A673 (cell line): ENCODE measurements around the gene CCNI. TPM values are rescaled to one million over a fixed set of nuclear protein-coding genes. Genes with fewer than 3 reads are reported as not detected.

Source experiments
- BruUV-seq: library from RNA; stranded (reverse); fragments of 400-500 nt; replicated peaks from 2 replicates; lab custom pipeline; 2021; lab: Mats Ljungman, UMichigan
- CTCF ChIA-PET: fragments of 300-600 bp; sonication (Branson Sonifier 250); formaldehyde crosslinking; loops from one replicate; lab custom pipeline; 2022; ENCODE audit warnings: antibody characterized with exemption; lab: Charles Lee
- POLR2A ChIA-PET: fragments of 300-600 bp; sonication (Branson Sonifier 250); formaldehyde crosslinking; loops from one replicate; lab custom pipeline; 2022; ENCODE audit warnings: antibody characterized with exemption; ENCODE audit not compliant: low non-redundant PET; lab: Charles Lee
- DNase-seq: peaks from one replicate; pipeline ENCODE4 v3.0.0-alpha.2; 2015; ENCODE audit warnings: low spot score
- H3K27ac ChIP-seq: fragments of 200-600 bp; sonication (generic); 2 replicates; pipeline ENCODE4 v1.5.1; 2016; ENCODE audit warnings: mixed run types, low read depth, mild to moderate bottlenecking, mixed read lengths, antibody characterized with exemption, low read length; ENCODE audit not compliant: poor library complexity, severe bottlenecking
- H3K27me3 ChIP-seq: fragments of 200-600 bp; sonication (generic); replicated peaks from 2 replicates; pipeline ENCODE4 v1.6.1; 2017; ENCODE audit warnings: mixed run types, low read depth, mild to moderate bottlenecking, mixed read lengths, antibody characterized with exemption, low read length; ENCODE audit not compliant: insufficient read depth, poor library complexity
- H3K36me3 ChIP-seq: fragments of 200-600 bp; sonication (generic); 2 replicates; pipeline ENCODE4 v1.6.1; 2016; ENCODE audit warnings: mixed run types, mild to moderate bottlenecking, mixed read lengths, antibody characterized with exemption, low read length; ENCODE audit not compliant: insufficient read depth, poor library complexity, severe bottlenecking
- H3K4me1 ChIP-seq: fragments of 200-600 bp; sonication (generic); 2 replicates; pipeline ENCODE4 v1.6.1; 2017; ENCODE audit warnings: mixed run types, mild to moderate bottlenecking, mixed read lengths, antibody characterized with exemption, low read length; ENCODE audit not compliant: insufficient read depth, poor library complexity, severe bottlenecking
- H3K4me3 ChIP-seq: fragments of 200-600 bp; sonication (generic); 2 replicates; pipeline ENCODE4 v1.5.1; 2016; ENCODE audit warnings: low read depth, mixed run types, mild to moderate bottlenecking, mixed read lengths, low read length; ENCODE audit not compliant: poor library complexity, severe bottlenecking
- H3K9me3 ChIP-seq: fragments of 200-600 bp; sonication (generic); 2 replicates; pipeline ENCODE4 v1.6.1; 2016; ENCODE audit warnings: mixed run types, low read depth, mild to moderate bottlenecking, mixed read lengths, antibody characterized with exemption, low read length; ENCODE audit not compliant: poor library complexity, severe bottlenecking
- EZH2 ChIP-seq: fragments of 200-600 bp; sonication (generic); IDR thresholded peaks from 2 replicates; pipeline ENCODE4 v1.6.1; 2017; ENCODE audit warnings: borderline replicate concordance, low read depth, mild to moderate bottlenecking, mixed read lengths, antibody characterized with exemption, low read length; ENCODE audit not compliant: poor library complexity, severe bottlenecking
- intact Hi-C: fragments of 100-400 bp; cut with micrococcal nuclease; formaldehyde crosslinking; loops from one replicate; pipeline ENCODE4 v1.10.0; 2022; ENCODE audit not compliant: unreplicated experiment
- total RNA-seq: library from RNA; stranded (reverse); gene quantifications from 2 replicates; pipeline ENCODE4 v1.2.3, GENCODE V29; 2021
- TF ChIP-seq, protein P1 (sequence below): fragments of 300-800, 200-600 bp; sonication (generic); conservative IDR thresholded peaks from 2 replicates; pipeline ENCODE4 v1.5.1; 2017; ENCODE audit warnings: low read depth, mild to moderate bottlenecking, antibody characterized with exemption, low read length, moderate library complexity, mixed read lengths

CCNI gene
- total RNA-seq, 1 experiment from 2014 or later, result 134 TPM

DNA sequence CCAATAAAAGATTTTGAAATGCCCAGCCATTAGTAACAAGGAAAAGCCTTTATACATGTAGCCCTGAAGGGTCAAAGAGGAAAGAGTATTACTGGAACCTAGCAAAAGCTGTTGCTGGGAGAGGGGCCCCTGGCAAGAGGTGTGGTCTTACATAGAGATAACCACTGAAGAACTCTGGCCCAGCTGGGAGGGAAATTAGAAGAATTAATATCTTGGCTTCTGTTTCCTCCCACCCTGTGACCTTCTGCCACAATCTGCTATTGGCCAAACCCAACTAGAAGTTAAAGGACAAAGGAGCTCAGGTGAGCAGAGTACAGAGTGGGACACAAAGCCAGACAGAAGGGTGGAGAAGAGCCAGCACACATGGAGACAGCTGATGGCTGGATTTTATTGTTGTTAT is 41.9 kb upstream of the CCNI start:
- CTCF ChIA-PET, result no interaction called here

DNA sequence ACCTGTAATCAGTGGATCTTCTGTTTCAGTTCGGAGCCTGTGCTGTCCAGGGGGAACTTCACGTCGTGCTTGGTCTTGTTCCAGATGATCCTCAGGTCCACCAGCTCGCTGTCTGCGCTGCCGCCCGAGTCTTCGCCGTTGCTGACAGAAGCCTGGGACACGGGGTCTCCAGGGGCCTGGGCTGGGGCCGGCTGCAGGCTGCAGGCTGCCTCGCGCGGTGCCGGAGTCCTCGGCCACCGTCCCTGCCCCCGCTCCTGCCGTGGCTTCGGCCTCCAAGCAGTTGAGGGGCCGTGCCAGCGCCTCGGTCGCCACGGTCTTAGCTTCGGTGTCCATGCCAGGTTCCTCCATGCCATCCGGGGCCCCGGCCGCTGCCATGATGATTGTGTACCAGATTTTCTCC is 37.3 kb upstream of the CCNI start:
- no TSS peak for BruUV-seq
- ChIA-PET CTCF (no interaction called here), POLR2A (no interaction called here)
- intact Hi-C loops, result no loop called here
- no peak overlapping the region for H3K4me3 ChIP-seq
- H3K27me3 ChIP-seq, result no peaks in the 10 kb centered on the region
- no peaks in the 10 kb centered on the region for H3K9me3 ChIP-seq
- no peak overlapping the region for H3K27ac ChIP-seq
- H3K36me3 ChIP-seq, result no peaks in the 10 kb centered on the region
- no peak for TF ChIP-seq EZH2
- no peaks in the 10 kb centered on the region for H3K4me1 ChIP-seq
- no peak for DNase-seq

More for the DNA sequence above, 41.9 kb upstream of the CCNI start:
- BruUV-seq, result no TSS peak
- H3K36me3 ChIP-seq, result no peaks in the 10 kb centered on the region
- H3K4me1 ChIP-seq, result no peaks in the 10 kb centered on the region
- no peak for TF ChIP-seq EZH2
- TF ChIP-seq, protein P1, sequence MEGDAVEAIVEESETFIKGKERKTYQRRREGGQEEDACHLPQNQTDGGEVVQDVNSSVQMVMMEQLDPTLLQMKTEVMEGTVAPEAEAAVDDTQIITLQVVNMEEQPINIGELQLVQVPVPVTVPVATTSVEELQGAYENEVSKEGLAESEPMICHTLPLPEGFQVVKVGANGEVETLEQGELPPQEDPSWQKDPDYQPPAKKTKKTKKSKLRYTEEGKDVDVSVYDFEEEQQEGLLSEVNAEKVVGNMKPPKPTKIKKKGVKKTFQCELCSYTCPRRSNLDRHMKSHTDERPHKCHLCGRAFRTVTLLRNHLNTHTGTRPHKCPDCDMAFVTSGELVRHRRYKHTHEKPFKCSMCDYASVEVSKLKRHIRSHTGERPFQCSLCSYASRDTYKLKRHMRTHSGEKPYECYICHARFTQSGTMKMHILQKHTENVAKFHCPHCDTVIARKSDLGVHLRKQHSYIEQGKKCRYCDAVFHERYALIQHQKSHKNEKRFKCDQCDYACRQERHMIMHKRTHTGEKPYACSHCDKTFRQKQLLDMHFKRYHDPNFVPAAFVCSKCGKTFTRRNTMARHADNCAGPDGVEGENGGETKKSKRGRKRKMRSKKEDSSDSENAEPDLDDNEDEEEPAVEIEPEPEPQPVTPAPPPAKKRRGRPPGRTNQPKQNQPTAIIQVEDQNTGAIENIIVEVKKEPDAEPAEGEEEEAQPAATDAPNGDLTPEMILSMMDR, result no peak
- H3K9me3 ChIP-seq, result no peaks in the 10 kb centered on the region
- H3K27ac ChIP-seq, result no peak overlapping the region
- H3K4me3 ChIP-seq, result no peak overlapping the region
- H3K27me3 ChIP-seq, result no peaks in the 10 kb centered on the region
- intact Hi-C loops, result no loop called here
- POLR2A ChIA-PET, result no interaction called here
- DNase-seq, result no peak

GRCh38 chr4:77110730-77111129 is 34.9 kb upstream of the CCNI start:
- no peak overlapping the region for H3K4me3 ChIP-seq
- no TSS peak for BruUV-seq
- no peaks in the 10 kb centered on the region for H3K36me3 ChIP-seq
- H3K27me3 ChIP-seq, result no peaks in the 10 kb centered on the region
- DNase-seq, result no peak
- intact Hi-C loops, result no loop called here
- CTCF ChIA-PET, result no interaction called here
- POLR2A ChIA-PET, result no interaction called here
- no peak overlapping the region for H3K27ac ChIP-seq
- H3K4me1 ChIP-seq, result no peaks in the 10 kb centered on the region
- TF ChIP-seq, protein P1, result no peak
- no peaks in the 10 kb centered on the region for H3K9me3 ChIP-seq

- no peak for TF ChIP-seq EZH2
- TF ChIP-seq, protein P1, result no peak
- ChIA-PET CTCF (no interaction called here), POLR2A (no interaction called here)
- no peak overlapping the region for H3K4me3 ChIP-seq
- intact Hi-C loops, result no loop called here
- no peak for DNase-seq
- H3K4me1 ChIP-seq, result no peaks in the 10 kb centered on the region
- no peaks in the 10 kb centered on the region for H3K9me3 ChIP-seq
- no TSS peak for BruUV-seq
- no peak overlapping the region for H3K27ac ChIP-seq
- H3K36me3 ChIP-seq, result no peaks in the 10 kb centered on the region
- H3K27me3 ChIP-seq, result no peaks in the 10 kb centered on the region
Measured at GRCh38 chr4:77104791-77105540, 29.2 kb upstream of the CCNI start.
